Liver (tissue), 9 donors: ENCODE results near the gene TESPA1. TPM values are rescaled to one million over a fixed set of nuclear protein-coding genes. Genes with fewer than 3 reads are reported as not detected.

ENCODE experiments used
- DNase-seq: peaks from one replicate; pipeline ENCODE4 v3.0.0-alpha.2; 2017; ENCODE audit warnings: low spot score
- H3K27ac ChIP-seq, 2 donors: one replicate each; pipeline ENCODE4 v1.7.0; 2013; ENCODE audit warnings: inconsistent platforms in 2 of 2, low read length in 2 of 2, control low read depth in 1 of 2, low read depth in 1 of 2, mild to moderate bottlenecking in 1 of 2
- H3K27me3 ChIP-seq, 4 donors: one replicate each; pipeline versions ENCODE4 v1.6.1 to v1.7.0; 2013; ENCODE audit warnings: low read length in 3 of 4, inconsistent platforms in 1 of 4, mild to moderate bottlenecking in 1 of 4, moderate library complexity in 1 of 4; ENCODE audit not compliant: control insufficient read depth in 4 of 4, insufficient read depth in 4 of 4
- H3K36me3 ChIP-seq, 4 donors: one replicate each; pipeline versions ENCODE4 v1.6.1 to v1.7.0; 2013; ENCODE audit warnings: low read length in 3 of 4, mild to moderate bottlenecking in 3 of 4, low read depth in 1 of 4, moderate library complexity in 1 of 4; ENCODE audit not compliant: control insufficient read depth in 4 of 4, insufficient read depth in 3 of 4
- H3K4me1 ChIP-seq, 4 donors: one replicate each; pipeline versions ENCODE4 v1.6.1 to v1.7.0; 2013; ENCODE audit warnings: low read length in 3 of 4, mild to moderate bottlenecking in 3 of 4, moderate library complexity in 1 of 4; ENCODE audit not compliant: control insufficient read depth in 4 of 4, insufficient read depth in 4 of 4
- H3K4me3 ChIP-seq, 3 donors: one replicate each; pipeline versions ENCODE4 v1.6.1 to v1.7.0; 2013; ENCODE audit warnings: low read length in 3 of 3, control low read depth in 1 of 3, low read depth in 1 of 3, mild to moderate bottlenecking in 1 of 3
- H3K9ac ChIP-seq, 2 donors: one replicate each; pipeline ENCODE4 v1.7.0; 2013; ENCODE audit warnings: low read length in 2 of 2, mild to moderate bottlenecking in 2 of 2, moderate library complexity in 2 of 2, control low read depth in 1 of 2, low read depth in 1 of 2
- H3K9me3 ChIP-seq, 4 donors: one replicate each; pipeline versions ENCODE4 v1.6.1 to v1.7.0; 2013; ENCODE audit warnings: low read length in 3 of 4; ENCODE audit not compliant: control insufficient read depth in 4 of 4
- ATF3 ChIP-seq: IDR thresholded peaks from 2 replicates; pipeline ENCODE4 v1.6.1; 2016; ENCODE audit warnings: antibody characterized with exemption
- EGR1 ChIP-seq, 2 donors: IDR thresholded peaks; 2 replicates each; pipeline ENCODE4 v1.6.1; 2016 to 2018; ENCODE audit warnings: antibody characterized with exemption in 2 of 2, low read depth in 2 of 2
- FOXA1 ChIP-seq: IDR thresholded peaks from 2 replicates; pipeline ENCODE4 v1.6.1; 2016; ENCODE audit warnings: antibody characterized with exemption
- FOXA2 ChIP-seq: IDR thresholded peaks from 2 replicates; pipeline ENCODE4 v1.6.1; 2016; ENCODE audit warnings: antibody characterized with exemption
- GABPA ChIP-seq, 2 donors: IDR thresholded peaks in 1 of 2; conservative IDR thresholded peaks in 1 of 2; 2 replicates each; pipeline ENCODE4 v1.6.1; 2016; ENCODE audit warnings: antibody characterized with exemption in 2 of 2, mild to moderate bottlenecking in 1 of 2, moderate library complexity in 1 of 2
- HNF4A ChIP-seq, 2 donors: conservative IDR thresholded peaks; 2 replicates each; pipeline ENCODE4 v1.6.1; 2016; ENCODE audit warnings: antibody characterized with exemption in 2 of 2, mild to moderate bottlenecking in 2 of 2
- HNF4G ChIP-seq: IDR thresholded peaks from 2 replicates; pipeline ENCODE4 v1.6.1; 2016; ENCODE audit warnings: antibody characterized with exemption
- JUND ChIP-seq, 2 donors: IDR thresholded peaks; 2 replicates each; pipeline ENCODE4 v1.6.1; 2016; ENCODE audit warnings: antibody characterized with exemption in 2 of 2
- MAX ChIP-seq: IDR thresholded peaks from 2 replicates; pipeline ENCODE4 v1.6.1; 2016; ENCODE audit warnings: antibody characterized with exemption
- NR2F2 ChIP-seq: IDR thresholded peaks from 2 replicates; pipeline ENCODE4 v1.6.1; 2016; ENCODE audit warnings: antibody characterized with exemption
- RAD21 ChIP-seq, 2 donors: IDR thresholded peaks; 2 replicates each; pipeline ENCODE4 v1.6.1; 2016; ENCODE audit warnings: antibody characterized with exemption in 2 of 2, mild to moderate bottlenecking in 2 of 2
- REST ChIP-seq: IDR thresholded peaks from 2 replicates; pipeline ENCODE4 v1.6.1; 2016; ENCODE audit warnings: antibody characterized with exemption, mild to moderate bottlenecking
- RXRA ChIP-seq, 2 donors: IDR thresholded peaks; 2 replicates each; pipeline ENCODE4 v1.6.1; 2017 to 2018; ENCODE audit warnings: antibody characterized with exemption in 2 of 2, mild to moderate bottlenecking in 1 of 2
- SP1 ChIP-seq: IDR thresholded peaks from 2 replicates; pipeline ENCODE4 v1.6.1; 2018; ENCODE audit warnings: antibody characterized with exemption, mild to moderate bottlenecking
- TAF1 ChIP-seq: conservative IDR thresholded peaks from 2 replicates; pipeline ENCODE4 v1.6.1; 2016; ENCODE audit warnings: antibody characterized with exemption, mild to moderate bottlenecking
- YY1 ChIP-seq: IDR thresholded peaks from 2 replicates; pipeline ENCODE4 v1.6.1; 2016; ENCODE audit warnings: antibody characterized with exemption, mild to moderate bottlenecking
- WGBS: extraction: QIAGEN DNeasy Blood & Tissue Kit; methylation state at CpG from one replicate; pipeline ENCODE4 v1.1.7; 2013; 5-methylcytosine and 5-hydroxymethylcytosine counted together
- polyA plus RNA-seq, 2 donors: library from polyadenylated mRNA; stranded (reverse) in 1 of 2; unstranded in 1 of 2; fragments of 200-250 nt in 1 of 2; fragments of >200 nt in 1 of 2; fragmentation: Nextera tagmentation in 1 of 2; extraction: Ambion mirVana in 1 of 2; gene quantifications; one replicate each; pipeline versions ENCODE4 v1.2.1 to v1.2.3, GENCODE V29; 2013 to 2015
- total RNA-seq, 2 donors: library from RNA; depleted of rRNA; stranded (reverse); fragments of >200 nt; gene quantifications; one replicate each; pipeline ENCODE4 v1.2.3, GENCODE V29; 2014
- TF ChIP-seq, protein P1 (sequence below): fragments of 150-350 bp; IDR thresholded peaks from 2 replicates; pipeline ENCODE4 v1.5.1; 2017; ENCODE audit warnings: improper control_type of control experiment, low read depth, low read length; ENCODE audit not compliant: missing input control
- TF ChIP-seq, protein P2 (sequence below): IDR thresholded peaks from 2 replicates; pipeline ENCODE4 v1.6.1; 2016; ENCODE audit warnings: antibody characterized with exemption
- donor health status: healthy.
- donor health status: healthy.
- donor health status: healthy.
- donor health status: healthy.
- donor health status: healthy.

TESPA1 gene
- total and polyA plus RNA-seq, 4 donors, result 0.10 to 3.2 (median 0.42) TPM

GRCh38 chr12:54967461-54967860, 17.1 kb downstream of the TESPA1 start:
- H3K4me3 ChIP-seq, result no peak overlapping the region
- DNase-seq, result no peak
- WGBS, result 59% methylated on average over 2 of the region's 2 CpGs
- H3K9me3 ChIP-seq, result no peaks in the 10 kb centered on the region
- H3K9ac ChIP-seq, result no peak overlapping the region
- TF ChIP-seq HNF4A (conservative IDR thresholded peaks at IDR 0.05) (no peak), FOXA1 (no peak), ATF3 (no peak), NR2F2 (no peak), GABPA (IDR thresholded peaks at IDR 0.05 in 1 of 2, conservative IDR thresholded peaks at IDR 0.05 in 1 of 2) (no peak), RAD21 (IDR thresholded peaks at IDR 0.05) (no peak), EGR1 (IDR thresholded peaks at IDR 0.05; ENCODE audit: low read depth in 2 of 2) (no peak), RXRA (IDR thresholded peaks at IDR 0.05) (no peak), MAX (no peak), REST (no peak), HNF4G (no peak), JUND (IDR thresholded peaks at IDR 0.05) (no peak), YY1 (no peak), FOXA2 (no peak), SP1 (no peak), TAF1 (no peak)
- TF ChIP-seq, protein P1, sequence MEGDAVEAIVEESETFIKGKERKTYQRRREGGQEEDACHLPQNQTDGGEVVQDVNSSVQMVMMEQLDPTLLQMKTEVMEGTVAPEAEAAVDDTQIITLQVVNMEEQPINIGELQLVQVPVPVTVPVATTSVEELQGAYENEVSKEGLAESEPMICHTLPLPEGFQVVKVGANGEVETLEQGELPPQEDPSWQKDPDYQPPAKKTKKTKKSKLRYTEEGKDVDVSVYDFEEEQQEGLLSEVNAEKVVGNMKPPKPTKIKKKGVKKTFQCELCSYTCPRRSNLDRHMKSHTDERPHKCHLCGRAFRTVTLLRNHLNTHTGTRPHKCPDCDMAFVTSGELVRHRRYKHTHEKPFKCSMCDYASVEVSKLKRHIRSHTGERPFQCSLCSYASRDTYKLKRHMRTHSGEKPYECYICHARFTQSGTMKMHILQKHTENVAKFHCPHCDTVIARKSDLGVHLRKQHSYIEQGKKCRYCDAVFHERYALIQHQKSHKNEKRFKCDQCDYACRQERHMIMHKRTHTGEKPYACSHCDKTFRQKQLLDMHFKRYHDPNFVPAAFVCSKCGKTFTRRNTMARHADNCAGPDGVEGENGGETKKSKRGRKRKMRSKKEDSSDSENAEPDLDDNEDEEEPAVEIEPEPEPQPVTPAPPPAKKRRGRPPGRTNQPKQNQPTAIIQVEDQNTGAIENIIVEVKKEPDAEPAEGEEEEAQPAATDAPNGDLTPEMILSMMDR, result no peak
- TF ChIP-seq, protein P2, sequence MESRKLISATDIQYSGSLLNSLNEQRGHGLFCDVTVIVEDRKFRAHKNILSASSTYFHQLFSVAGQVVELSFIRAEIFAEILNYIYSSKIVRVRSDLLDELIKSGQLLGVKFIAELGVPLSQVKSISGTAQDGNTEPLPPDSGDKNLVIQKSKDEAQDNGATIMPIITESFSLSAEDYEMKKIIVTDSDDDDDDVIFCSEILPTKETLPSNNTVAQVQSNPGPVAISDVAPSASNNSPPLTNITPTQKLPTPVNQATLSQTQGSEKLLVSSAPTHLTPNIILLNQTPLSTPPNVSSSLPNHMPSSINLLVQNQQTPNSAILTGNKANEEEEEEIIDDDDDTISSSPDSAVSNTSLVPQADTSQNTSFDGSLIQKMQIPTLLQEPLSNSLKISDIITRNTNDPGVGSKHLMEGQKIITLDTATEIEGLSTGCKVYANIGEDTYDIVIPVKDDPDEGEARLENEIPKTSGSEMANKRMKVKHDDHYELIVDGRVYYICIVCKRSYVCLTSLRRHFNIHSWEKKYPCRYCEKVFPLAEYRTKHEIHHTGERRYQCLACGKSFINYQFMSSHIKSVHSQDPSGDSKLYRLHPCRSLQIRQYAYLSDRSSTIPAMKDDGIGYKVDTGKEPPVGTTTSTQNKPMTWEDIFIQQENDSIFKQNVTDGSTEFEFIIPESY, result no peak
- H3K27ac ChIP-seq, result no peak overlapping the region
- H3K4me1 ChIP-seq, result no peaks in the 10 kb centered on the region
- peaks cover 0 to 1% (median 0%) of the 10 kb centered on the region in 4 donors for H3K36me3 ChIP-seq
- peaks cover 0 to 3% (median 0%) of the 10 kb centered on the region in 4 donors for H3K27me3 ChIP-seq
